Hepatocyte (in vitro differentiated cells): ENCODE measurements around the gene PFKM.

Experiments used
- CTCF ChIP-seq: fragments of 200-600 bp; sonication (generic); IDR thresholded peaks from 2 replicates; pipeline ENCODE4 v1.5.1; 2016; ENCODE audit warnings: antibody characterized with exemption, mild to moderate bottlenecking; ENCODE audit not compliant: poor library complexity
- EZH2 ChIP-seq: fragments of 200-600 bp; sonication (generic); IDR thresholded peaks from 2 replicates; pipeline ENCODE4 v1.6.1; 2016; ENCODE audit warnings: antibody characterized with exemption, mild to moderate bottlenecking, borderline replicate concordance
- EZH2phosphoT487 ChIP-seq: fragments of 200-600 bp; sonication (generic); IDR thresholded peaks from one replicate; pipeline ENCODE4 v1.6.1; 2018; ENCODE audit warnings: antibody characterized with exemption, mild to moderate bottlenecking, low read depth, moderate library complexity; ENCODE audit not compliant: unreplicated experiment, severe bottlenecking

GRCh38 chr12:48074266-48074665 is 44.9 kb upstream of the PFKM start:
- TF ChIP-seq CTCF (no peak), EZH2phosphoT487 (no peak), EZH2 (no peak)
